Retinal pigment epithelial cell (primary cell): ENCODE data around the gene KNDC1.

Experiments
- DNase-seq: peaks from one replicate; pipeline ENCODE4 v3.0.0-alpha.2; 2010; ENCODE audit warnings: low read depth
- H3K4me3 ChIP-seq: 2 replicates; pipeline ENCODE4 v1.5.1; 2011; ENCODE audit warnings: mild to moderate bottlenecking, low read length, control low read depth, moderate library complexity
- CTCF ChIP-seq: conservative IDR thresholded peaks from 2 replicates; pipeline ENCODE4 v1.5.1; 2011; ENCODE audit warnings: low read depth, low read length, control low read depth, inconsistent platforms

KNDC1 gene

GRCh38 chr10:133202778-133203651, 43.0 kb downstream of the KNDC1 start:
- TF ChIP-seq CTCF = no peak
- DNase-seq = no peak
- no peak overlapping the region for H3K4me3 ChIP-seq

GRCh38 chr10:133203652-133204195, 43.7 kb downstream of the KNDC1 start:
- TF ChIP-seq CTCF = no peak
- no peak overlapping the region for H3K4me3 ChIP-seq
- DNase-seq = no peak

- TF ChIP-seq CTCF = no peak
- no peak for DNase-seq
- no peak overlapping the region for H3K4me3 ChIP-seq
Observed at GRCh38 chr10:133204226-133205015, 44.4 kb downstream of the KNDC1 start.

GRCh38 chr10:133205146-133205545, 45.1 kb downstream of the KNDC1 start:
- no peak for TF ChIP-seq CTCF
- no peak for DNase-seq
- H3K4me3 ChIP-seq = no peak overlapping the region

GRCh38 chr10:133206356-133207040, 46.5 kb downstream of the KNDC1 start:
- no peak overlapping the region for H3K4me3 ChIP-seq
- DNase-seq = no peak
- no peak for TF ChIP-seq CTCF

GRCh38 chr10:133207041-133207600, 47.1 kb downstream of the KNDC1 start:
- no peak for TF ChIP-seq CTCF
- H3K4me3 ChIP-seq = no peak overlapping the region
- DNase-seq = no peak
